Thymus (tissue), 11 donors: ENCODE data around the gene SOHLH2. TPM values are rescaled to one million over a fixed set of nuclear protein-coding genes. Genes with fewer than 3 reads are reported as not detected.

Experiments used
- DNase-seq, 9 donors: peaks; one replicate each; pipeline ENCODE4 v3.0.0-alpha.2; 2013; ENCODE audit warnings: low spot score in 9 of 9, low read depth in 6 of 9, missing footprints in 1 of 9
- H3K27ac ChIP-seq, 2 donors: one replicate each; pipeline ENCODE4 v1.5.1; 2013; ENCODE audit warnings: control low read depth in 1 of 2, low read depth in 1 of 2, low read length in 1 of 2, mild to moderate bottlenecking in 1 of 2, moderate library complexity in 1 of 2
- H3K27me3 ChIP-seq, 2 donors: one replicate each; pipeline ENCODE4 v1.5.1; 2013; ENCODE audit warnings: low read length in 1 of 2; ENCODE audit not compliant: control insufficient read depth in 2 of 2, insufficient read depth in 1 of 2
- H3K36me3 ChIP-seq, 2 donors: one replicate each; pipeline ENCODE4 v1.5.1; 2013; ENCODE audit warnings: low read length in 1 of 2, mild to moderate bottlenecking in 1 of 2, moderate library complexity in 1 of 2; ENCODE audit not compliant: control insufficient read depth in 2 of 2, insufficient read depth in 2 of 2
- H3K4me1 ChIP-seq, 2 donors: one replicate each; pipeline ENCODE4 v1.5.1; 2013; ENCODE audit warnings: low read length in 2 of 2; ENCODE audit not compliant: control insufficient read depth in 2 of 2, insufficient read depth in 2 of 2
- H3K4me3 ChIP-seq, 2 donors: one replicate each; pipeline ENCODE4 v1.5.1; 2013; ENCODE audit warnings: low read length in 2 of 2, control low read depth in 1 of 2, mild to moderate bottlenecking in 1 of 2
- H3K9me3 ChIP-seq, 2 donors: one replicate each; pipeline ENCODE4 v1.5.1; 2013; ENCODE audit warnings: low read length in 1 of 2, mild to moderate bottlenecking in 1 of 2; ENCODE audit not compliant: control insufficient read depth in 2 of 2, insufficient read depth in 1 of 2
- WGBS: extraction: QIAGEN DNeasy Blood & Tissue Kit; methylation state at CpG from one replicate; pipeline ENCODE4 v1.1.7; 2013; 5-methylcytosine and 5-hydroxymethylcytosine counted together
- polyA plus RNA-seq: library from polyadenylated mRNA; stranded (reverse); fragments of 200-250 nt; gene quantifications from one replicate; pipeline ENCODE4 v1.2.3, GENCODE V29; 2013
- total RNA-seq: library from RNA; stranded (reverse); fragments of 120-200 nt; gene quantifications from one replicate; pipeline ENCODE4 v1.2.4, GENCODE V29; 2013
- donor health status: healthy.

The SOHLH2 gene
- total and polyA plus RNA-seq, 2 donors = 0.41 to 0.47 TPM

DNA sequence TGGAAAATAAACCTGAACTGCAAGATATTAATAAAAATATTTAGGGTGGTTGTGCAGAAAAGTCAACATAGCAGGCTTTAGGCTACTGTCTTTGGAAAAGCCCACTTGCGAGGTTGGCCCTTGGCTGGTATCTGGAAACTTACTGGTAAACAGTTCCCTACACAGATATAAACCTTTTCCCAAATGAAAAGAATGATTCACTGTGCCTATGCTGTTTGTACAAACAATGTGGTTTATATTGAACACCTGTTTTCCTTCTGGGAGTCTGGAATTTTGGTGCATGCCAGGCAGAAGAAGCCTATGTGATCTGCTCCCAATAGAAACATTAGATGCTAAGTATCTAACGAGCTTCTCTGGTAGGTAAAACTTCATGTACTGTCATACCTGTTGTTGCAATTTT is 29.7 kb upstream of the SOHLH2 start:
- no peak overlapping the region for H3K4me3 ChIP-seq
- no peak for DNase-seq
- H3K9me3 ChIP-seq = no peaks in the 10 kb centered on the region
- H3K27me3 ChIP-seq = no peaks in the 10 kb centered on the region
- H3K36me3 ChIP-seq = no peaks in the 10 kb centered on the region
- no peaks in the 10 kb centered on the region for H3K4me1 ChIP-seq
- no peak overlapping the region for H3K27ac ChIP-seq
- 92% methylated on average over 2 of the region's 2 CpGs for WGBS

DNA sequence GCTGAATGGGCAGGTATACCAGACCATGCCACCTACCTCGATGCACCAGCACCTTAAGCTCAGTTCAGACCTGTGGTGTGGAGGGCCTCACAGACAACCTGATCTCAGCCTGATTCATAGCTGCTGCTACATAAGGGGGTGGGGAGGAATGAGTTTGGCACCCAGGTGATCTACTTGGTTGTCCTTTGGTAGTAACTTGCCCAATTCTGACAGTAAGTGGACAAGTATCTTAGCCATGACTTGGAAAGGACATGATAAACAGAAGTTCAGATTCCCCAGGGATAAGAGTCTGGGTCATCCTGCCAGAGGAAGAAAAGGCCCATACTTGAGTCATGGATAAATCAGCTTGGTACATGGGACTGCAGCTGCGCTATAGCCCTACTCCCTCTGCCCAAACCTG is 28.4 kb upstream of the SOHLH2 start:
- Histone ChIP-seq H3K36me3 (no peaks in the 10 kb centered on the region), H3K27ac (no peak overlapping the region), H3K9me3 (no peaks in the 10 kb centered on the region), H3K4me3 (no peak overlapping the region), H3K27me3 (no peaks in the 10 kb centered on the region), H3K4me1 (no peaks in the 10 kb centered on the region)
- no peak for DNase-seq
- WGBS = 93% methylated on average over 2 of the region's 2 CpGs

DNA sequence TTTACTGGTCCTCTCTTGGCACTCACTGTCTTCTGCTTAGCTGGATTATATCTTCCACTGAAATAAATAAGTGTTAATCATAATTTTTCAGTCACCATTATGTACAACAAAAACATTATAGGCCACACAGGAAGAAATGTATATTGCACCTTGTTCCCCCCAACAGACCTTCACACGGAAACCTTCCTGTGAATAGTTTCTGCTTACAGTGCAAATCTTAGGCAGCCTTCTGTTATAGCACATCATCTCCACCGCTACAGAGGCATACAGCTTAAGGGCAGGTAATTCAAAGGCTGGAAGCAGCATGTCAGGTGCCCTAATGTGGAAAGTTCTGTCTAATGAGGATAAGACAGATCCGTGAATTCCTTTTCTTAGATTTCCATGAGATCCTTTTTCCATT is 16.9 kb upstream of the SOHLH2 start:
- Histone ChIP-seq H3K4me3 (no peak overlapping the region), H3K4me1 (no peaks in the 10 kb centered on the region), H3K36me3 (no peaks in the 10 kb centered on the region), H3K9me3 (no peaks in the 10 kb centered on the region), H3K27me3 (no peaks in the 10 kb centered on the region), H3K27ac (no peak overlapping the region)
- no peak for DNase-seq
- 80% methylated on average over 3 of the region's 3 CpGs for WGBS

DNA sequence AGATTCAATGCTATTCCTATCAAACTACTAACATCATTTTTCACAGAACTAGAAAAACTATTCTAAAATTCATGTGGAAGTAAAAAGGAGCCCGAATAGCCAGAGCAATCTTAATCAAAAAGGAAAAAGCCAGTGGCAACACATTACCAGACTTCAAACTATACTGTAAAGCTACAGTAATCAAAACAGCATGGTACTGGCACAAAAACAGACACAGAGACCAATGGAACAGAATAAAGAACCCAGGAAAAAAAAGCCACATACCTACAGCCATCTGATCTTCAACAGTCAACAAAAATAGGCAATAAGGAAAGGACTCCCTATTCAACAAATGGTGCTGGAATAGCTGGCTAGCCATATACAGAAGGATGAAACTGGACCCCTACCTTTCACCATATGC is 10.4 kb upstream of the SOHLH2 start:
- WGBS = 95% methylated on average over 1 of the region's 1 CpG
- Histone ChIP-seq H3K27ac (no peak overlapping the region), H3K9me3 (no peaks in the 10 kb centered on the region), H3K4me3 (no peak overlapping the region), H3K36me3 (no peaks in the 10 kb centered on the region), H3K4me1 (no peaks in the 10 kb centered on the region), H3K27me3 (no peaks in the 10 kb centered on the region)
- no peak for DNase-seq

DNA sequence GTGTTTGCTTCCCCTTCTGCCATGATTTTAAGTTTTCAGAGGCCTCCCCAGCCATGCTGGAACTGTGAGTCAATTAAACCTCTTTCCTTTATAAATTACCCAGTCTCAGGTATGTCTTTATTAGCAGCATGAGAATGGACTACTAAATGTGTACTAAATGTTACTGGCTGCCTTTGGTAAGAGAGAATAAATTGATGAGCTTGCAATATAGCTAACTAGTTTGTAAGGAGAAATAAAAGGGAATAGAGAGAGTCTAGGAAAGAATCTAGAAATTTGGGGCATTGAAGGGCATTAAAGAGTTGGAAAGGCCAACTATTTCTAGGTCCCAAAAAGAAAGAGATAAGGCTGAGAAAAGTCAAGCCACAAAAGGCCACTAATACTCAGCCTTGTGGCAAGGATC is 5.5 kb upstream of the SOHLH2 start:
- no peaks in the 10 kb centered on the region for H3K4me1 ChIP-seq
- peaks cover 0 to 3% of the 10 kb centered on the region in 2 donors for H3K9me3 ChIP-seq
- no peaks in the 10 kb centered on the region for H3K36me3 ChIP-seq
- H3K27ac ChIP-seq = no peak overlapping the region
- no peak overlapping the region for H3K4me3 ChIP-seq
- no peaks in the 10 kb centered on the region for H3K27me3 ChIP-seq
- DNase-seq = no peak

DNA sequence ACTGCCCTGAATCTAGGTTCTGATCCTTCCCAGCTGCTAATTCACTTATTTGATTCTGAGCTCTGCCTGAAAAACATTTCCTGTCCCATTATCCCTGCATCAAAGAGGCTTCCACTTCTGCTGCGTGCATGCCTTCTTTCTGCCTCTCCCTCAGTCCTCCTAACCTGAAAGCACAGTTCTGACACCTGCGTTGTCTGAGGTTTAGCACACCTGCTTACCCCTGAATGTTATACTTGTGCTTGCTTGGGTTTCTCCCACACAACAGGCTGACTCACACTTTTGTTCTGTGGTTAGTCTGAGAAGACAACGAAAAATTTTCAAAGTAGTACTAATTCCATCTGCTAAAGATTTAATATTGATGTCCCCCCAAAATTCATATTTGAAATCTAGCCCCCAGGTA is 3.1 kb upstream of the SOHLH2 start:
- Histone ChIP-seq H3K36me3 (no peaks in the 10 kb centered on the region), H3K4me3 (no peak overlapping the region), H3K4me1 (no peaks in the 10 kb centered on the region), H3K27me3 (no peaks in the 10 kb centered on the region), H3K9me3 (peaks cover 0 to 17% of the 10 kb centered on the region in 2 donors), H3K27ac (no peak overlapping the region)
- 86% methylated on average over 3 of the region's 3 CpGs for WGBS
- DNase-seq = no peak

DNA sequence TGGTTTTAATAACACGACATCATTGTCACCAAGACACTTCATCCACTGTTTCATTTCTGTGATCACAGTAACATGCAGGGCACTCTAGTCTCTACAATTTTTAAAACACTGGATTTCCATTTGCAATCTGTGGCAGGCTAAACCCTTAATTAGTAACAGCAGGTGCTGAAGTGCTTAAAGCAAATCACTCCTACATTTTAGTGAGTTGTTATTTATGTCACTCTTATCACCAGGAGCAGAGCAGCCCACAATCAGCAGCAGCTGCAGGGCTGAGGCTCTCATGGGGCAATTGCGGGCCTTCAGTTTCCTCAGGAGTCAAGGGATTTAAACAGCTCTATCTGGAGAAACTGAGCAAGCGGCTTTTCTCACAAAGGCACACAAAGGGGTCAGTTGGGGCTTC is 1.6 kb downstream of the SOHLH2 start:
- Histone ChIP-seq H3K4me1 (no peaks in the 10 kb centered on the region), H3K27me3 (no peaks in the 10 kb centered on the region), H3K36me3 (no peaks in the 10 kb centered on the region), H3K27ac (no peak overlapping the region), H3K4me3 (no peak overlapping the region), H3K9me3 (peaks cover 0 to 17% of the 10 kb centered on the region in 2 donors)
- 83% methylated on average over 3 of the region's 3 CpGs for WGBS
- no peak for DNase-seq

DNA sequence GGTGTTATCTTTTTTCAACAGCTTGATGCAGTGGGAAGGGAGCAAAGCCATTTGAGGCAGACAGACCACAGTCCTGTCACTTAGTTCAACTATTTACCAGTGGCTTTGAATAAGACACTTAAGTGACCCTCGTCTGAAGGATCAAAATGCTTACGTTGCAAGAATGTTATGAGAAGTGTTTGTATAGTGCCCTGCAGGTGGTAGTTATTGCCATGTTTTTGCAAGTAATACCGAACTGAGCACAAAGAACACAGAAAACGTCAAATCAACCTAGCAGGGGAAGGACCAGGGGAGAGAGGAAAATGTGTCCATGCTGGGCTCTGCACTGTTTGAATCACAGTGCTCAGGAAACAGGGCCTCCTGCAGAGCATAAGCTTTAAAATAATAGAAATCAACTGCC is 2.8 kb downstream of the SOHLH2 start:
- Histone ChIP-seq H3K4me3 (no peak overlapping the region), H3K4me1 (no peaks in the 10 kb centered on the region), H3K36me3 (no peaks in the 10 kb centered on the region), H3K27ac (no peak overlapping the region), H3K9me3 (peaks cover 0 to 17% of the 10 kb centered on the region in 2 donors), H3K27me3 (no peaks in the 10 kb centered on the region)
- no peak for DNase-seq
- 86% methylated on average over 4 of the region's 4 CpGs for WGBS

DNA sequence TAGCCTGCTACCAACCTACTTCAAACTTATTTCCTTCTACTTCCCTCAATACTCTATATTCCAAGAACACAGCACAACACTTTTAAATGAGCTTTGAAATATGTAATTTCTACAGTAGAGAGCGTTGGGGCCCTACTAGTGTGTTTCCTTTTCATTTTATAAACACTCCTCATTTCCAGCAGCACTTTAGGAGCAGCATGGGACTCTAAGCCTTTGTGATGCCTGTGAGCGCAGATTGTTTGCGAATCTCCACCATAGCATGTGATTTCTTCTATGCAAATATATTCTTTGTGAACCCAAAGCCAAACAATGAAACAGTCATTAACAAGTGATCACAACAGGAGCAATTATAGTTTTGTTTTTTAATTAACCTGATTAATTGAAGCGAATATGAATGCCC is 3.6 kb downstream of the SOHLH2 start:
- H3K4me1 ChIP-seq = no peaks in the 10 kb centered on the region
- WGBS = 92% methylated on average over 4 of the region's 4 CpGs
- H3K36me3 ChIP-seq = no peaks in the 10 kb centered on the region
- no peaks in the 10 kb centered on the region for H3K27me3 ChIP-seq
- H3K27ac ChIP-seq = no peak overlapping the region
- H3K4me3 ChIP-seq = no peak overlapping the region
- peaks cover 0 to 17% of the 10 kb centered on the region in 2 donors for H3K9me3 ChIP-seq
- DNase-seq = no peak

DNA sequence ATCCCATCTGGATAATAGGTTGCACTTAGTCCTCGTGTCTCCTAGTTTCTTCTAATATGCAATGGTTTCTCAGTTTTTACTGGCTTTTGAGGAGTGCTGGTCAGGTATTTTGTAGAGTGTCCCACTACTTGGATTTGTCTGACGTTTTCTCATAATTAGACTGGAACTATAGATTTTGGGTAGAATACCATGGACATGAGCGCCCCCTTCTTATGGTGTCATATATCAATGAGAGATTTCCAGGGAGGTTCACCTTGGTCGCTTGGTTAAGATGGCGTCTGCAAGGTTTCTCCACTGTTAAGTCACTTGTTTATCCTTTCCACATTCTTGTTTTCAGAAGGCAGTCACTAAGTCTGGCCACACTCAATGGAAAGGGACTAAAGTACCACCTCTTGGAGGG is 6.7 kb downstream of the SOHLH2 start:
- Histone ChIP-seq H3K9me3 (no peaks in the 10 kb centered on the region), H3K36me3 (no peaks in the 10 kb centered on the region), H3K4me1 (no peaks in the 10 kb centered on the region), H3K27me3 (no peaks in the 10 kb centered on the region), H3K4me3 (no peak overlapping the region), H3K27ac (no peak overlapping the region)
- no peak for DNase-seq
- WGBS = 93% methylated on average over 5 of the region's 5 CpGs
